Neuron (in vitro differentiated cells): ENCODE results near the gene KMT2B.

ENCODE experiments used
- H2AFZ ChIP-seq: one replicate; pipeline ENCODE4 v1.6.1; 2013; ENCODE audit warnings: low read depth, mild to moderate bottlenecking, inconsistent platforms, low read length, moderate library complexity
- H3K27me3 ChIP-seq: one replicate; pipeline ENCODE4 v1.6.1; 2013; ENCODE audit warnings: low read length; ENCODE audit not compliant: insufficient read depth
- H3K36me3 ChIP-seq: one replicate; pipeline ENCODE4 v1.6.1; 2013; ENCODE audit warnings: low read length; ENCODE audit not compliant: insufficient read depth
- H3K4me1 ChIP-seq: one replicate; pipeline ENCODE4 v1.6.1; 2013; ENCODE audit warnings: low read length; ENCODE audit not compliant: insufficient read depth
- H3K4me3 ChIP-seq: 2 replicates; pipeline ENCODE4 v1.5.1; 2013; ENCODE audit warnings: mild to moderate bottlenecking, low read length, moderate library complexity
- H3K9me3 ChIP-seq: one replicate; pipeline ENCODE4 v1.6.1; 2013; ENCODE audit warnings: low read length

Gene KMT2B

GRCh38 chr19:35714601-35715354 lies 3.0 kb upstream of the KMT2B start:
- Histone ChIP-seq H3K4me3 (no peak overlapping the region), H3K36me3 (peaks cover under 1% of the 10 kb centered on the region), H2AFZ (no peak overlapping the region), H3K4me1 (peaks cover 19% of the 10 kb centered on the region), H3K27me3 (no peaks in the 10 kb centered on the region), H3K9me3 (no peaks in the 10 kb centered on the region)

DNA sequence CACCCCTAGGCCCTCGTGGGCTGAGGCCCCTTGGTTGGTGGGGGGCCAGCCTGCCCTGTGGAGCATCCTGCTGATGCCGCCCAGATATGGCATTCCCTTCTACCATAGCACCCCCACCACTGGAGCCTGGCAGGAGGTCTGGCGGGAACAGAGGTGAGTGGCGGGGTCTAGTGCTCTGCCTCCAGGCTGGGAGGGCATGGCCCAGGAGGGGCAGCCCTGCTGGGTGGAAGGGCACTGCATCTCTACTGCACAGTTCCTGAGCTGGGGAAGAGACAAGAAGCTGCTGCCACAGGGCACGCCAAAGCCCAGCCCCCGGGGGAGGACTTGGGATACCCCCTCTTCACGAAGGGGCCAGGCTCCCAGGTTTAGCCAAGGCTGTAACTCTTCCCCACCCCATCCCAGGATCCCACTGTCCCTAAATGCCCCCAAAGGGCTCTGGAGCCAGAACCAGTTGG lies 2.4 kb upstream of the KMT2B start:
- Histone ChIP-seq H3K4me1 (peaks cover 19% of the 10 kb centered on the region), H2AFZ (no peak overlapping the region), H3K4me3 (peak overlapping the region; percentile 58), H3K9me3 (no peaks in the 10 kb centered on the region), H3K36me3 (peaks cover 6% of the 10 kb centered on the region), H3K27me3 (no peaks in the 10 kb centered on the region)

DNA sequence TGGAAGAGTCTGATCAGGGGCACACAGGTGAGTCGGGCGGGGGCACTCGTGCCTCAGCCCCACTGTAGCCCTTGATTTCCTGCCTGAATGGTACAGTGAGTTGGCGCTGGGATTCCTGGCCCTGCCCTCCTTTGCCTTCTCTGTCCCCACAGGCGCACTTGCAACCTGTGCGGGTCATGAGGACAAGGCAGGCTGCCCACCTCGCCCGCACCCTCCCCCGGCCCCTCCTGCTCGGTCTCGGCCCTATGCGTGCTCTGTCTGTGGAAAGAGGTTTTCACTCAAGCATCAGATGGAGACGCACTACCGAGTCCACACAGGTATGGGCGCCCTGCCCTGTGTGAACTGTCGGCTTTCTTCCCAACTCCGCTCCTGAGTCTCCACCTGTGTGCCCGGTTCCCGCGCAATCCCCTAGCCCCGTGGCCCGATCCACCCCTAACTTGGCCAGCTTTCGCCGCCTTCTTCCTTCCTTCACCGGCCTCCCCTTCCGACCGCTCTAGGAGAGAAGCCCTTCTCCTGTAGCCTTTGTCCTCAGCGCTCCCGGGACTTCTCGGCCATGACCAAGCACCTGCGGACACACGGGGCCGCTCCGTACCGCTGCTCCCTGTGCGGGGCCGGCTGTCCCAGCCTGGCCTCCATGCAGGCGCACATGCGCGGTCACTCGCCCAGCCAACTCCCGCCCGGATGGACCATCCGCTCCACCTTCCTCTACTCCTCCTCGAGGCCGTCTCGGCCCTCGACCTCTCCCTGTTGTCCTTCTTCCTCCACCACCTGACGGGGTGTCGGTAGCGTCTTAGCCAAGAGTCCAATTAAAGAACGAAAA lies 1.6 kb upstream of the KMT2B start:
- Histone ChIP-seq H3K4me3 (peak overlapping the region; percentile 58), H3K4me1 (peaks cover 19% of the 10 kb centered on the region), H3K36me3 (peaks cover 12% of the 10 kb centered on the region), H2AFZ (peak overlapping the region; percentile 96), H3K27me3 (no peaks in the 10 kb centered on the region), H3K9me3 (no peaks in the 10 kb centered on the region)

DNA sequence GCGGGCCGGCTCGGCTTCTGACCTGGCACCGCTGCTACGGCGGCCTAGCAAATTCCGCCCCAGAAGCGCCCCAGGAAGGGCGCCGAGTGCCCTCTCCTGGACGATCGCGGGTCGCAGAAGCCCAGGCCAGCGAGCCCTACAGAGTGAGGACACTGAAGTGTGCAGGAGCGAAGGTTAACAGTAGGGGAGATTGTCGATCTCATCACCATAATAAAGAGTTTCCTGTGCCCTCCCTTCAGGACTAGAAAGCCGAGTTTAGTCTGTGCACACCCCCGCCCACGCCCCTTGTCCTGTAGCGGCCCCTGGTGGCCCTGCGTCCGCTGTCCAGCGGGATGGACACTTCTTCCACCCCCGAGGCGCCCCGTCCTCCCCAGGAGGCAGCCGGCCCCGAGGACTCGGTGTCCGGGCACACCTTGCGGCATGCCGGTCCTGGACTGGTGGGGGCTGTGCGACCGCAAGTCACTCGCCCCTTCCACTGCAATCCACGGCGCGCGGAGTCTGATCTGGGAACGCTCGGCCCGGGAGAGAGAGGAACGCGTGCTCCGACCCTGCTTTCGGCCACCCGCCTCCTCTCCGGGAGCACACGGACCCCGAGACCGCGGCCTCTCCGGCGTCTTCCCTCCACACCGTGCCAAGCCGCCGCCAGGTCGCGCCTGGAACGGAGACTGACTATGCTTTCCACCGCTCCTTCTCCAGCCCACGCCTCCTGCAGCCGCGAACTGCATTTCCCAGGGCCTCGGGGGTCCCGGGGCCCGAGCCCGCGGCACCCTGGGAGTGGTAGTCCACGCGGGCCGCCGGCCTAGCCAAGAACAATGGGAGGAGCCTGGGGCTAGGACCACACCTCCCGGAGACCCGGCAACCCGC lies 770 bp upstream of the KMT2B start:
- Histone ChIP-seq H2AFZ (peak overlapping the region; percentile 96), H3K4me1 (peaks cover 19% of the 10 kb centered on the region), H3K27me3 (no peaks in the 10 kb centered on the region), H3K9me3 (no peaks in the 10 kb centered on the region), H3K36me3 (peaks cover 18% of the 10 kb centered on the region), H3K4me3 (peak overlapping the region; percentile 58)

DNA sequence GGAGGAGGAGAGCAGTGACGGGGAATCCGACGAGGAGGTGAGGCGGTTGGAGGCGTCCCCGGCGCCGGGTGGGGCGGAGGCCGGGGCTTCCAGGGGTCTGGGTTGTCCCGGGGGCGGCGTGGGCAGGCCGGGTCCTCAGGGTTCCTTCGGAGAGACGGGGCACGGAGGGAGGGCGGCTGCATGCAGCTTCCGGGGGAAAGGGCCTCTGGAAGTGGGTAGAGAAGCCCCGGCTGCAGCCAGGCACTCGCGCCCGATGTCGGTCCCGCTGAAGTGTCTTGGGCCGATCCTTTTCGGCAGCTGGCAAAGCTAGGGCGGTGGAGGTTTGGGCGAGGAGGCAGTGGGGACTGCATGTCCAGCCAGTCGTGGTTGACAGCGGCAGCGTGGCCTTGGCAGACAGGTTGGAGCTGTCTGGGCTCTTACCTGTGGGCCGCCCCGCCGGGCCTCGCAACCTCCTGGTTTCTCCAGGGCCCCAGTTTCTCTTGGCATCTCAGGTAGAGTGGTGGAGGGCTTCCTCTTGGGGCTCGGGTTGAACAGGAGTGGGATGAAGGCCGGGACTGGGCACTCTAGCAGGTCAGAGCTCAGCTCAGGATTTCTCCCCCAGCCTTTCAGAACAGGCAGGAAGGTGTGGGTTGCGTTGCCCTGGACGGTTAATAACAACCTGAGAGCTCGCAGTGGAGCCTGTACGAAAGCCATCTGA lies 690 bp downstream of the KMT2B start:
- Histone ChIP-seq H2AFZ (no peak overlapping the region), H3K27me3 (no peaks in the 10 kb centered on the region), H3K4me1 (peaks cover 19% of the 10 kb centered on the region), H3K4me3 (peak overlapping the region; percentile 95), H3K36me3 (peaks cover 32% of the 10 kb centered on the region), H3K9me3 (no peaks in the 10 kb centered on the region)

DNA sequence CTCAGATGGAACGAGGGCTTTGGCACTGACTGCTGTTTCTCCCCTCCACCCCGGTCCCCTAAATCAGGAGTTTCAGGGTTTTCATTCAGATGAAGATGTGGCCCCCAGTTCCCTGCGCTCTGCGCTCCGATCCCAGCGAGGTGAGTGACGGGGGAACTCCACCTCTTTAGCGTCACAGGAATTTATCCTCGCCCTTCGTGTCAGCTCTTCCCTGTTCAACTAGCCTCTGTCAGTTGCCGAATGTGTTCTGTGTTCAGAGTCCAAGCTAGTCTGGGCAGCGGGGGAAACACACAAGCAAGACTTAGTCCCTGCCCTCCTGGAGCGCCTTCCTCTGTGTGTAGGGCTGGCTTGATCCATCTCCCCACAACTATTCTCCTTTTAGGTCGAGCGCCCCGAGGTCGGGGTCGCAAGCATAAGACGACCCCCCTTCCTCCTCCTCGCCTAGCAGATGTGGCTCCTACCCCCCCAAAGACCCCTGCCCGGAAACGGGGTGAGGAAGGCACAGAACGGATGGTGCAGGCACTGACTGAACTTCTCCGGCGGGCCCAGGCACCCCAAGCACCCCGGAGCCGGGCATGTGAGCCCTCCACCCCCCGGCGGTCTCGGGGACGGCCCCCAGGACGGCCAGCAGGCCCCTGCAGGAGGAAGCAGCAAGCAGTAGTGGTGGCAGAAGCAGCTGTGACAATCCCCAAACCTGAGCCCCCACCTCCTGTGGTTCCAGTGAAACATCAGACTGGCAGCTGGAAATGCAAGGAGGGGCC lies 1.8 kb downstream of the KMT2B start:
- Histone ChIP-seq H3K36me3 (peaks cover 41% of the 10 kb centered on the region), H2AFZ (no peak overlapping the region), H3K9me3 (no peaks in the 10 kb centered on the region), H3K27me3 (no peaks in the 10 kb centered on the region), H3K4me1 (peaks cover 19% of the 10 kb centered on the region), H3K4me3 (peak overlapping the region; percentile 95)

- peaks cover 19% of the 10 kb centered on the region for H3K4me1 ChIP-seq
- H3K4me3 ChIP-seq, result no peak overlapping the region
- H2AFZ ChIP-seq, result no peak overlapping the region
- H3K27me3 ChIP-seq, result no peaks in the 10 kb centered on the region
- peaks cover 47% of the 10 kb centered on the region for H3K36me3 ChIP-seq
- no peaks in the 10 kb centered on the region for H3K9me3 ChIP-seq
Observed at GRCh38 chr19:35720163-35720524, 2.3 kb downstream of the KMT2B start.

DNA sequence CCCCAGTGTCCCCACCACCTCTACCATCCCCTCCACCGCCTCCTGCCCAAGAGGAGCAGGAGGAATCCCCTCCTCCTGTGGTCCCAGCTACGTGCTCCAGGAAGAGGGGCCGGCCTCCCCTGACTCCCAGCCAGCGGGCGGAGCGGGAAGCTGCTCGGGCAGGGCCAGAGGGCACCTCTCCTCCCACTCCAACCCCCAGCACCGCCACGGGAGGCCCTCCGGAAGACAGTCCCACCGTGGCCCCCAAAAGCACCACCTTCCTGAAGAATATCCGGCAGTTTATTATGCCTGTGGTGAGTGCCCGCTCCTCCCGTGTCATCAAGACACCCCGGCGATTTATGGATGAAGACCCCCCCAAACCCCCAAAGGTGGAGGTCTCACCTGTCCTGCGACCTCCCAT lies 2.8 kb downstream of the KMT2B start:
- Histone ChIP-seq H3K4me1 (peaks cover 18% of the 10 kb centered on the region), H2AFZ (no peak overlapping the region), H3K27me3 (no peaks in the 10 kb centered on the region), H3K4me3 (no peak overlapping the region), H3K36me3 (peaks cover 52% of the 10 kb centered on the region), H3K9me3 (no peaks in the 10 kb centered on the region)

GRCh38 chr19:35721374-35721773 lies 3.6 kb downstream of the KMT2B start:
- H3K27me3 ChIP-seq, result no peaks in the 10 kb centered on the region
- no peaks in the 10 kb centered on the region for H3K9me3 ChIP-seq
- H2AFZ ChIP-seq, result no peak overlapping the region
- no peak overlapping the region for H3K4me3 ChIP-seq
- H3K36me3 ChIP-seq, result peaks cover 57% of the 10 kb centered on the region
- peaks cover 12% of the 10 kb centered on the region for H3K4me1 ChIP-seq

DNA sequence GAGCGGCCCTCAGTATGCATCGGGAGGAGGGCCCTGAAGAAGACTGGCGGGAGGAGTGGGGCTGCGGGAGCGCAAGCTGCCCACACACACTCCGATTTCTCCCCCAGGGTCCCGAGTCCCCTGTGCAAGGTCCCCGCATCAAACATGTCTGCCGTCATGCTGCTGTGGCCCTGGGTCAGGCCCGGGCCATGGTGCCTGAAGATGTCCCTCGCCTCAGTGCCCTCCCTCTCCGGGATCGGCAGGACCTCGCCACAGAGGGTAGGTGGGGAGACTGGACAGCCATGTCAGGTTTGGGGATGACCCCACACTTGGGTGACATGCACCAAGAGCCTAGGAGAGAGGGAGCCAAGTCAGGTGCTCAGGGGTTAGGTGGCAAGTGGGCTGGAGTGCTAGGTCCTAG lies 4.7 kb downstream of the KMT2B start:
- H3K4me3 ChIP-seq, result no peak overlapping the region
- peaks cover 12% of the 10 kb centered on the region for H3K4me1 ChIP-seq
- no peak overlapping the region for H2AFZ ChIP-seq
- no peaks in the 10 kb centered on the region for H3K27me3 ChIP-seq
- no peaks in the 10 kb centered on the region for H3K9me3 ChIP-seq
- peaks cover 63% of the 10 kb centered on the region for H3K36me3 ChIP-seq

DNA sequence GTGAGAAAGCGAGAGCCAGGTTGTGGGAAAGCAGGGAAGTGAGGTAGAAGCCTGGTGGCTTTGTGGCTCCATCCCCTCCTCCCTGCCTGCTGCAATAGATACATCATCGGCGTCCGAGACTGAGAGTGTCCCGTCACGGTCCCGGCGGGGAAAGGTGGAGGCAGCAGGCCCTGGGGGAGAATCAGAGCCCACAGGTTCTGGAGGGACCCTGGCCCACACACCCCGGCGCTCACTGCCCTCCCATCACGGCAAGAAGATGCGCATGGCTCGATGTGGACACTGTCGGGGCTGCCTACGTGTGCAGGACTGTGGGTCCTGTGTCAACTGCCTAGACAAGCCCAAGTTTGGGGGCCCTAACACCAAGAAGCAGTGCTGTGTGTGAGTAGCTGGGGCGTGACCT lies 5.1 kb downstream of the KMT2B start:
- H3K9me3 ChIP-seq, result no peaks in the 10 kb centered on the region
- no peaks in the 10 kb centered on the region for H3K27me3 ChIP-seq
- no peak overlapping the region for H3K4me3 ChIP-seq
- peaks cover 12% of the 10 kb centered on the region for H3K4me1 ChIP-seq
- H2AFZ ChIP-seq, result no peak overlapping the region
- peaks cover 68% of the 10 kb centered on the region for H3K36me3 ChIP-seq

DNA sequence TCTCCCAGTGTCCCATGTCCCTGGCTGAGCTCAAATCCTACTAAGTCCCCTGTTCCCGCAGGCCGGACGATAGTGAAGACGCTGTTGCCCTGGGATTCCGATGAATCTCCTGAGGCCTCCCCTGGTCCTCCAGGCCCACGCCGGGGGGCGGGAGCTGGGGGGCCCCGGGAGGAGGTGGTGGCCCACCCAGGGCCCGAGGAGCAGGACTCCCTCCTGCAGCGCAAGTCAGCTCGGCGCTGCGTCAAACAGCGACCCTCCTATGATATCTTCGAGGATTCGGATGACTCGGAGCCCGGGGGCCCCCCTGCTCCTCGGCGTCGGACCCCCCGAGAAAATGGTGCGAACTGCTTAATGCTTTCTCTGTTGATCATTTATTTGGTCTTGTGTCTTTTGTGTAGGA lies 5.9 kb downstream of the KMT2B start:
- H3K4me1 ChIP-seq, result peaks cover 9% of the 10 kb centered on the region
- H3K27me3 ChIP-seq, result no peaks in the 10 kb centered on the region
- H3K36me3 ChIP-seq, result peaks cover 74% of the 10 kb centered on the region
- H3K4me3 ChIP-seq, result no peak overlapping the region
- H2AFZ ChIP-seq, result no peak overlapping the region
- H3K9me3 ChIP-seq, result no peaks in the 10 kb centered on the region
